HCT116 (cell line): Measurements from ENCODE around the gene EPHB2.

ENCODE experiments used
- CEBPB ChIP-seq: IDR thresholded peaks from 2 replicates; pipeline ENCODE4 v1.6.1; 2012; ENCODE audit warnings: low read depth
- EGR1 ChIP-seq: IDR thresholded peaks from 2 replicates; pipeline ENCODE4 v1.6.1; 2012; ENCODE audit warnings: low read depth
- EZH2 ChIP-seq: fragments of 200-600 bp; sonication (generic); IDR thresholded peaks from 2 replicates; pipeline ENCODE4 v1.6.1; 2017; ENCODE audit warnings: antibody characterized with exemption, mixed run types
- JUND ChIP-seq: IDR thresholded peaks from 2 replicates; pipeline ENCODE4 v1.6.1; 2012
- RAD21 ChIP-seq: IDR thresholded peaks from 2 replicates; pipeline ENCODE4 v1.6.1; 2012; ENCODE audit warnings: low read depth, mild to moderate bottlenecking
- SP1 ChIP-seq: IDR thresholded peaks from 2 replicates; pipeline ENCODE4 v1.6.1; 2012; ENCODE audit warnings: low read depth
- TCF7L2 ChIP-seq: IDR thresholded peaks from 2 replicates; pipeline ENCODE4 v1.7.0; 2011; ENCODE audit warnings: borderline replicate concordance, inconsistent platforms; ENCODE audit not compliant: insufficient read depth, insufficient read length; ENCODE audit errors: extremely low read depth
- YY1 ChIP-seq: IDR thresholded peaks from 2 replicates; pipeline ENCODE4 v1.6.1; 2011; ENCODE audit warnings: low read length, low read depth, moderate library complexity, mild to moderate bottlenecking; ENCODE audit not compliant: insufficient replicate concordance; ENCODE audit errors: extremely low read depth
- TF ChIP-seq, protein P1 (sequence below), 3 experiments: fragments of 200-600 bp in 1 of 3; sonication (generic) in 1 of 3; IDR thresholded peaks in 2 of 3; conservative IDR thresholded peaks in 1 of 3; 2 replicates each; pipeline ENCODE4 v1.5.1; 2012 to 2017; ENCODE audit warnings: low read depth in 2 of 3, low read length in 2 of 3, antibody characterized with exemption in 1 of 3, borderline replicate concordance in 1 of 3, control low read depth in 1 of 3, mild to moderate bottlenecking in 1 of 3, mixed read lengths in 1 of 3, mixed run types in 1 of 3, moderate library complexity in 1 of 3; ENCODE audit not compliant: insufficient read depth in 1 of 3
- TF ChIP-seq, protein P2 (sequence below): IDR thresholded peaks from 2 replicates; pipeline ENCODE4 v1.6.1; 2012
- TF ChIP-seq, protein P3 (sequence below): IDR thresholded peaks from 2 replicates; pipeline ENCODE4 v1.6.1; 2012; ENCODE audit warnings: low read depth

DNA sequence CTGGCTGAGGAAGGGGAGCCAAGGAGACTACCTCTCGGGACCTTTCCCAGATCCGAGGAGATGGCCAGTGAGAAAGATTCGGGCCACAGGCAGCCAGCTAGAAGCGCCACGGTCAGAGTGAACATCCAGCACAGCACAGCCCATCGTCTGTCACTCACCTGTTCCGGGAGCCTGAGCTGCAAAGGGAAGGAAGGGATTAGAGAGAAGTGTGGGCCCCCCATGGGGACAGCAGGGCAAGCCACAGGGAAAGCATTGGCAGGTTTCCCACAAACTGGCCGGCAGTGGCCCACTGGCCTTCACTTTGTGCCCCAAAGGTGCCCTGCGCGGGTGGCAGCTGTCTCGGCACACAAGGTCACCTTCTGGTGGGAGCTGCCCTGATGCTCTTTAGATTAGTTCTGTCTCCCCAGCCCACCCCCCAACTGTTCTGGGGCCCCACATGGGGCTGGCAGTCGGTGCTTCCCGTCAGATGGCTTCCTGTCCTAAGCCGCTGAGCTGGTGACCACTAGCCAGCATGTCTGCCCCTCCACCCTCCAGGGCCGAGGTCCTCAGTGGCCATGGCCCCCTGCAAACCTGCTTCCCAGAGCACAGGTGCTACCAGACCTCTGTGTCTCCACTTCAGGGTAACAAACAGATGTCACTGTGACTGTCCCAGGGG, 205.3 kb downstream of the EPHB2 start:
- TF ChIP-seq, protein P1, sequence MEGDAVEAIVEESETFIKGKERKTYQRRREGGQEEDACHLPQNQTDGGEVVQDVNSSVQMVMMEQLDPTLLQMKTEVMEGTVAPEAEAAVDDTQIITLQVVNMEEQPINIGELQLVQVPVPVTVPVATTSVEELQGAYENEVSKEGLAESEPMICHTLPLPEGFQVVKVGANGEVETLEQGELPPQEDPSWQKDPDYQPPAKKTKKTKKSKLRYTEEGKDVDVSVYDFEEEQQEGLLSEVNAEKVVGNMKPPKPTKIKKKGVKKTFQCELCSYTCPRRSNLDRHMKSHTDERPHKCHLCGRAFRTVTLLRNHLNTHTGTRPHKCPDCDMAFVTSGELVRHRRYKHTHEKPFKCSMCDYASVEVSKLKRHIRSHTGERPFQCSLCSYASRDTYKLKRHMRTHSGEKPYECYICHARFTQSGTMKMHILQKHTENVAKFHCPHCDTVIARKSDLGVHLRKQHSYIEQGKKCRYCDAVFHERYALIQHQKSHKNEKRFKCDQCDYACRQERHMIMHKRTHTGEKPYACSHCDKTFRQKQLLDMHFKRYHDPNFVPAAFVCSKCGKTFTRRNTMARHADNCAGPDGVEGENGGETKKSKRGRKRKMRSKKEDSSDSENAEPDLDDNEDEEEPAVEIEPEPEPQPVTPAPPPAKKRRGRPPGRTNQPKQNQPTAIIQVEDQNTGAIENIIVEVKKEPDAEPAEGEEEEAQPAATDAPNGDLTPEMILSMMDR (IDR thresholded peaks at IDR 0.05 in 2 of 3, conservative IDR thresholded peaks at IDR 0.05 in 1 of 3; ENCODE audit: borderline replicate concordance in 1 of 3, insufficient read depth in 1 of 3, low read depth in 2 of 3, low read length in 2 of 3), result no peak
- TF ChIP-seq JUND (no peak), TCF7L2 (no peak), YY1 (no peak), RAD21 (no peak), SP1 (no peak), EZH2 (no peak), EGR1 (no peak), CEBPB (no peak)
- TF ChIP-seq, protein P2, sequence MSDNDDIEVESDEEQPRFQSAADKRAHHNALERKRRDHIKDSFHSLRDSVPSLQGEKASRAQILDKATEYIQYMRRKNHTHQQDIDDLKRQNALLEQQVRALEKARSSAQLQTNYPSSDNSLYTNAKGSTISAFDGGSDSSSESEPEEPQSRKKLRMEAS, result no peak
- TF ChIP-seq, protein P3, sequence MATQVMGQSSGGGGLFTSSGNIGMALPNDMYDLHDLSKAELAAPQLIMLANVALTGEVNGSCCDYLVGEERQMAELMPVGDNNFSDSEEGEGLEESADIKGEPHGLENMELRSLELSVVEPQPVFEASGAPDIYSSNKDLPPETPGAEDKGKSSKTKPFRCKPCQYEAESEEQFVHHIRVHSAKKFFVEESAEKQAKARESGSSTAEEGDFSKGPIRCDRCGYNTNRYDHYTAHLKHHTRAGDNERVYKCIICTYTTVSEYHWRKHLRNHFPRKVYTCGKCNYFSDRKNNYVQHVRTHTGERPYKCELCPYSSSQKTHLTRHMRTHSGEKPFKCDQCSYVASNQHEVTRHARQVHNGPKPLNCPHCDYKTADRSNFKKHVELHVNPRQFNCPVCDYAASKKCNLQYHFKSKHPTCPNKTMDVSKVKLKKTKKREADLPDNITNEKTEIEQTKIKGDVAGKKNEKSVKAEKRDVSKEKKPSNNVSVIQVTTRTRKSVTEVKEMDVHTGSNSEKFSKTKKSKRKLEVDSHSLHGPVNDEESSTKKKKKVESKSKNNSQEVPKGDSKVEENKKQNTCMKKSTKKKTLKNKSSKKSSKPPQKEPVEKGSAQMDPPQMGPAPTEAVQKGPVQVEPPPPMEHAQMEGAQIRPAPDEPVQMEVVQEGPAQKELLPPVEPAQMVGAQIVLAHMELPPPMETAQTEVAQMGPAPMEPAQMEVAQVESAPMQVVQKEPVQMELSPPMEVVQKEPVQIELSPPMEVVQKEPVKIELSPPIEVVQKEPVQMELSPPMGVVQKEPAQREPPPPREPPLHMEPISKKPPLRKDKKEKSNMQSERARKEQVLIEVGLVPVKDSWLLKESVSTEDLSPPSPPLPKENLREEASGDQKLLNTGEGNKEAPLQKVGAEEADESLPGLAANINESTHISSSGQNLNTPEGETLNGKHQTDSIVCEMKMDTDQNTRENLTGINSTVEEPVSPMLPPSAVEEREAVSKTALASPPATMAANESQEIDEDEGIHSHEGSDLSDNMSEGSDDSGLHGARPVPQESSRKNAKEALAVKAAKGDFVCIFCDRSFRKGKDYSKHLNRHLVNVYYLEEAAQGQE, result no peak
